ENCODE measurements around the gene SYCE3. TPM values are rescaled to one million over a fixed set of nuclear protein-coding genes. Genes with fewer than 3 reads are reported as not detected.

Gene SYCE3
- total RNA-seq, 2 experiments from 2014 or later = not detected

GRCh38 chr22:50607659-50608020 is 44.9 kb upstream of the SYCE3 start:
- Histone ChIP-seq H3K79me2 (ENCODE audit: insufficient read depth, low read depth, low read length) (no peaks in the 10 kb centered on the region), H3K36me3 (ENCODE audit: insufficient read depth, low read length) (no peaks in the 10 kb centered on the region), H3K27ac (ENCODE audit: low read depth, low read length, poor library complexity, severe bottlenecking) (no peak overlapping the region), H3K4me1 (ENCODE audit: insufficient read depth, low read length, poor library complexity, severe bottlenecking) (no peaks in the 10 kb centered on the region), H3K4me3 (ENCODE audit: low read depth, low read length, poor library complexity, severe bottlenecking) (no peak overlapping the region), H3K9me3 (ENCODE audit: low read length) (no peaks in the 10 kb centered on the region), H3K9me2 (ENCODE audit: insufficient read depth, low read length) (no peaks in the 10 kb centered on the region), H3K4me2 (ENCODE audit: low read length) (no peak overlapping the region), H2AFZ (ENCODE audit: low read length) (no peak overlapping the region), H4K20me1 (ENCODE audit: insufficient read depth, low read length) (no peaks in the 10 kb centered on the region)
- POLR2A ChIA-PET = no interaction called here
- TF ChIP-seq EZH2phosphoT487 (IDR thresholded peaks at IDR 0.05; ENCODE audit: borderline replicate concordance, low read depth, low read length) (no peak), CTCF (conservative IDR thresholded peaks at IDR 0.05; ENCODE audit: low read length) (no peak)
- DNase-seq (ENCODE audit: low spot score) = no peak
- CTCF ChIA-PET (ENCODE audit: unreplicated experiment) = no interaction called here
- no TSS peak for BruUV-seq (replicated peaks)
- intact Hi-C loops (cut with micrococcal nuclease; ENCODE audit: unreplicated experiment) = no loop called here

- H4K20me1 ChIP-seq (ENCODE audit: insufficient read depth, low read length) = no peaks in the 10 kb centered on the region
Observed at GRCh38 chr22:50606946-50607658, 44.4 kb upstream of the SYCE3 start.

More at GRCh38 chr22:50606946-50607658, 44.4 kb upstream of the SYCE3 start:
- intact Hi-C loops (cut with micrococcal nuclease; ENCODE audit: unreplicated experiment) = no loop called here
- no peak overlapping the region for H2AFZ ChIP-seq (ENCODE audit: low read length)
- H3K4me1 ChIP-seq (ENCODE audit: insufficient read depth, low read length, poor library complexity, severe bottlenecking) = no peaks in the 10 kb centered on the region
- no peaks in the 10 kb centered on the region for H3K36me3 ChIP-seq (ENCODE audit: insufficient read depth, low read length)
- H3K9me2 ChIP-seq (ENCODE audit: insufficient read depth, low read length) = no peaks in the 10 kb centered on the region
- no peaks in the 10 kb centered on the region for H3K9me3 ChIP-seq (ENCODE audit: low read length)
- BruUV-seq (replicated peaks) = no TSS peak
- no peak overlapping the region for H3K27ac ChIP-seq (ENCODE audit: low read depth, low read length, poor library complexity, severe bottlenecking)
- H3K4me2 ChIP-seq (ENCODE audit: low read length) = no peak overlapping the region
- no peaks in the 10 kb centered on the region for H3K79me2 ChIP-seq (ENCODE audit: insufficient read depth, low read depth, low read length)
- no peak for TF ChIP-seq EZH2phosphoT487 (IDR thresholded peaks at IDR 0.05; ENCODE audit: borderline replicate concordance, low read depth, low read length)
- no peak for TF ChIP-seq CTCF (conservative IDR thresholded peaks at IDR 0.05; ENCODE audit: low read length)
- ChIA-PET POLR2A (no interaction called here), CTCF (ENCODE audit: unreplicated experiment) (no interaction called here)
- no peak for DNase-seq (ENCODE audit: low spot score)
- H3K4me3 ChIP-seq (ENCODE audit: low read depth, low read length, poor library complexity, severe bottlenecking) = no peak overlapping the region

All from OCI-LY7 (cell line).